ENCODE data around the gene ROR1.

ROR1 gene

GRCh38 chr1:64161357-64161941 lies 387.6 kb downstream of the ROR1 start:
- DNase-seq: no peak

- DNase-seq: no peak
These were observed 388.3 kb downstream of the ROR1 start for GRCh38 chr1:64162151-64162550.

GRCh38 chr1:64162804-64163203 lies 389.0 kb downstream of the ROR1 start:
- DNase-seq: no peak

GRCh38 chr1:64163431-64163830 lies 389.6 kb downstream of the ROR1 start:
- no peak for DNase-seq

GRCh38 chr1:64163970-64164369 lies 390.2 kb downstream of the ROR1 start:
- no peak for DNase-seq

- no peak for DNase-seq
These were observed 392.8 kb downstream of the ROR1 start for GRCh38 chr1:64166629-64167028.

GRCh38 chr1:64167176-64167575 lies 393.4 kb downstream of the ROR1 start:
- no peak for DNase-seq

- DNase-seq: no peak
These were observed 397.4 kb downstream of the ROR1 start for GRCh38 chr1:64171246-64171645.

- no peak for DNase-seq
These were observed 398.0 kb downstream of the ROR1 start for GRCh38 chr1:64171797-64172281.

- DNase-seq: no peak
These were observed 398.7 kb downstream of the ROR1 start for GRCh38 chr1:64172458-64172983.

- no peak for DNase-seq
These were observed 399.6 kb downstream of the ROR1 start for GRCh38 chr1:64173336-64173940.

GRCh38 chr1:64175639-64176038 lies 401.8 kb downstream of the ROR1 start:
- no peak for DNase-seq

GRCh38 chr1:64176659-64177058 lies 402.8 kb downstream of the ROR1 start:
- DNase-seq: no peak

- DNase-seq: no peak
These were observed 405.8 kb downstream of the ROR1 start for GRCh38 chr1:64179588-64179987.

- DNase-seq: no peak
These were observed 408.4 kb downstream of the ROR1 start for GRCh38 chr1:64182207-64182606.

- DNase-seq: no peak
These were observed 409.7 kb downstream of the ROR1 start for GRCh38 chr1:64183395-64184002.

GRCh38 chr1:64184003-64184440 lies 410.2 kb downstream of the ROR1 start:
- DNase-seq: no peak

- DNase-seq: no peak
These were observed 412.5 kb downstream of the ROR1 start for GRCh38 chr1:64186138-64186897.

GRCh38 chr1:64186898-64187280 lies 413.1 kb downstream of the ROR1 start:
- no peak for DNase-seq

GRCh38 chr1:64187646-64188045 lies 413.8 kb downstream of the ROR1 start:
- DNase-seq: no peak

- DNase-seq: no peak
These were observed 418.5 kb downstream of the ROR1 start for GRCh38 chr1:64192290-64192689.

GRCh38 chr1:64194168-64195080 lies 420.6 kb downstream of the ROR1 start:
- no peak for DNase-seq

All from effector CD8-positive, alpha-beta T cell (primary cell).